MM.1S (cell line): ENCODE results near the gene TRIM58.

ENCODE experiments used
- CTCF ChIP-seq: fragments of 300-600 bp; sonication (generic); IDR thresholded peaks from 2 replicates; pipeline ENCODE4 v1.5.1; 2016; ENCODE audit warnings: antibody characterized with exemption, low read length, mixed read lengths
- EZH2 ChIP-seq: fragments of 300-600 bp; sonication (generic); optimal IDR thresholded peaks from 2 replicates; pipeline ENCODE3; 2017; ENCODE audit warnings: low read depth, mild to moderate bottlenecking, antibody characterized with exemption, low read length, mixed read lengths
- EZH2phosphoT487 ChIP-seq: fragments of 300-600 bp; sonication (generic); IDR thresholded peaks from 2 replicates; pipeline ENCODE4 v1.6.1; 2018; ENCODE audit warnings: antibody characterized with exemption, low read length

- no peak for TF ChIP-seq CTCF
- no peak for TF ChIP-seq EZH2
- TF ChIP-seq EZH2phosphoT487: no peak
Measured at GRCh38 chr1:247895163-247895637, 38.2 kb downstream of the TRIM58 start, which contains the start of gene OR2W3.
